Endodermal cell (in vitro differentiated cells): ENCODE measurements around the gene GFOD1. TPM values are rescaled to one million over a fixed set of nuclear protein-coding genes. Genes with fewer than 3 reads are reported as not detected.

Experiments used
- DNase-seq: peaks from one replicate; pipeline ENCODE4 v3.0.0-alpha.2; 2017
- H3K27ac ChIP-seq: 2 replicates; pipeline ENCODE4 v1.5.1; 2013; ENCODE audit warnings: mild to moderate bottlenecking, low read depth, low read length, moderate library complexity
- H3K27me3 ChIP-seq: 2 replicates; pipeline ENCODE4 v1.6.1; 2013; ENCODE audit warnings: mild to moderate bottlenecking, low read length, moderate library complexity; ENCODE audit not compliant: insufficient read depth, control insufficient read depth, poor library complexity, severe bottlenecking
- H3K36me3 ChIP-seq: 2 replicates; pipeline ENCODE4 v1.7.0; 2013; ENCODE audit warnings: mild to moderate bottlenecking, low read length, moderate library complexity; ENCODE audit not compliant: control insufficient read depth, insufficient read depth
- H3K4me1 ChIP-seq: one replicate; pipeline ENCODE4 v1.7.0; 2013; ENCODE audit warnings: low read length; ENCODE audit not compliant: control insufficient read depth, insufficient read depth
- H3K4me3 ChIP-seq: 2 replicates; pipeline ENCODE4 v1.5.1; 2013; ENCODE audit warnings: mild to moderate bottlenecking, low read length, moderate library complexity
- H3K9ac ChIP-seq: 2 replicates; pipeline ENCODE4 v1.6.1; 2013; ENCODE audit warnings: mild to moderate bottlenecking, low read length, moderate library complexity; ENCODE audit not compliant: poor library complexity, severe bottlenecking; ENCODE audit errors: extremely low read depth
- H3K9me3 ChIP-seq: 2 replicates; pipeline ENCODE4 v1.6.1; 2013; ENCODE audit warnings: mild to moderate bottlenecking, low read length, moderate library complexity; ENCODE audit not compliant: control insufficient read depth
- H3K27ac Mint-ChIP-seq: 2 replicates; pipeline ENCODE4 v1.8.0; 2020; ENCODE audit warnings: mixed read lengths
- H3K27me3 Mint-ChIP-seq: 2 replicates; pipeline ENCODE4 v1.8.0; 2021; ENCODE audit warnings: mild to moderate bottlenecking, mixed read lengths; ENCODE audit not compliant: insufficient read depth
- H3K36me3 Mint-ChIP-seq: 2 replicates; pipeline ENCODE4 v1.8.0; 2020; ENCODE audit warnings: low read depth, mixed read lengths
- H3K4me1 Mint-ChIP-seq: 2 replicates; pipeline ENCODE4 v1.8.0; 2020; ENCODE audit warnings: mixed read lengths
- H3K4me3 Mint-ChIP-seq: 2 replicates; pipeline ENCODE4 v1.8.0; 2020; ENCODE audit warnings: mild to moderate bottlenecking, moderate library complexity, mixed read lengths
- H3K9me3 Mint-ChIP-seq: 2 replicates; pipeline ENCODE4 v1.8.0; 2020; ENCODE audit warnings: mild to moderate bottlenecking, mixed read lengths
- CTCF ChIP-seq: fragments of 200-600 bp; sonication (generic); conservative IDR thresholded peaks from 2 replicates; pipeline ENCODE4 v1.5.0; 2021; ENCODE audit warnings: antibody characterized with exemption, mild to moderate bottlenecking
- WGBS, 2 experiments: methylation state at CpG; one replicate each; pipeline versions ENCODE4 v1.1.5 to v1.1.7; 2013; ENCODE audit warnings: missing lambda C conversion rate in 2 of 2, mixed read lengths in 1 of 2; ENCODE audit not compliant: insufficient coverage in 1 of 2, insufficient read length in 1 of 2; 5-methylcytosine and 5-hydroxymethylcytosine counted together
- total RNA-seq, 2 donors: library from RNA; stranded (reverse); fragmentation: NEBNext Ultra II Directional in 1 of 2; extraction: Animal tissue kit (Norgen Biotek cat#: 25700) in 1 of 2; gene quantifications; 2 replicates in 1 of 2; 3 replicates in 1 of 2; pipeline ENCODE4 v1.2.1, GENCODE V29; 2021

GFOD1 gene
- total RNA-seq, 2 donors from 2014 or later = 0.71 to 1.9 TPM

- no peaks in the 10 kb centered on the region for H3K9me3 Mint-ChIP-seq
- H3K27ac Mint-ChIP-seq = no peak overlapping the region
Measured at GRCh38 chr6:13515912-13516311, 28.5 kb upstream of the GFOD1 start.

GRCh38 chr6:13513626-13514502 lies 26.5 kb upstream of the GFOD1 start:
- H3K4me3 Mint-ChIP-seq = no peak overlapping the region
- H3K36me3 ChIP-seq = no peaks in the 10 kb centered on the region

More at GRCh38 chr6:13515912-13516311, 28.5 kb upstream of the GFOD1 start:
- no peak overlapping the region for H3K4me3 Mint-ChIP-seq
- no peak for DNase-seq
- no peak for TF ChIP-seq CTCF
- Histone ChIP-seq H3K9me3 (no peaks in the 10 kb centered on the region), H3K27ac (no peak overlapping the region), H3K36me3 (no peaks in the 10 kb centered on the region), H3K4me1 (no peaks in the 10 kb centered on the region), H3K27me3 (no peaks in the 10 kb centered on the region), H3K4me3 (no peak overlapping the region), H3K9ac (no peak overlapping the region)
- no peaks in the 10 kb centered on the region for H3K4me1 Mint-ChIP-seq
- 90 to 96% methylated on average over 3 of the region's 3 CpGs for WGBS, 2 experiments
- H3K27me3 Mint-ChIP-seq = peaks cover 16% of the 10 kb centered on the region
- H3K36me3 Mint-ChIP-seq = no peaks in the 10 kb centered on the region

GRCh38 chr6:13512900-13513299 lies 25.5 kb upstream of the GFOD1 start:
- H3K9me3 ChIP-seq = no peaks in the 10 kb centered on the region
- no peak overlapping the region for H3K4me3 ChIP-seq
- no peak overlapping the region for H3K4me3 Mint-ChIP-seq
- H3K36me3 ChIP-seq = no peaks in the 10 kb centered on the region
- H3K27me3 Mint-ChIP-seq = peaks cover 16% of the 10 kb centered on the region
- H3K9me3 Mint-ChIP-seq = peaks cover 6% of the 10 kb centered on the region
- no peak overlapping the region for H3K27ac ChIP-seq
- H3K27ac Mint-ChIP-seq = no peak overlapping the region
- H3K36me3 Mint-ChIP-seq = no peaks in the 10 kb centered on the region
- H3K9ac ChIP-seq = no peak overlapping the region
- no peaks in the 10 kb centered on the region for H3K4me1 ChIP-seq
- TF ChIP-seq CTCF = no peak
- H3K27me3 ChIP-seq = no peaks in the 10 kb centered on the region
- no peaks in the 10 kb centered on the region for H3K4me1 Mint-ChIP-seq
- WGBS, 2 experiments = 86 to 90% methylated on average over 9 of the region's 9 CpGs
- DNase-seq = no peak

More at GRCh38 chr6:13513626-13514502, 26.5 kb upstream of the GFOD1 start:
- peaks cover 16% of the 10 kb centered on the region for H3K27me3 Mint-ChIP-seq
- no peak overlapping the region for H3K27ac Mint-ChIP-seq
- no peak overlapping the region for H3K4me3 ChIP-seq
- no peaks in the 10 kb centered on the region for H3K4me1 ChIP-seq
- H3K36me3 Mint-ChIP-seq = no peaks in the 10 kb centered on the region
- H3K4me1 Mint-ChIP-seq = no peaks in the 10 kb centered on the region
- H3K27ac ChIP-seq = no peak overlapping the region
- no peak for TF ChIP-seq CTCF
- no peaks in the 10 kb centered on the region for H3K27me3 ChIP-seq
- no peak for DNase-seq
- H3K9me3 Mint-ChIP-seq = peaks cover 6% of the 10 kb centered on the region
- WGBS, 2 experiments = 86 to 94% methylated on average over 7 to 16 of the region's 16 CpGs
- no peak overlapping the region for H3K9ac ChIP-seq
- no peaks in the 10 kb centered on the region for H3K9me3 ChIP-seq
